ENCODE measurements around the gene FOXJ2. TPM values are rescaled to one million over a fixed set of nuclear protein-coding genes. Genes with fewer than 3 reads are reported as not detected.

Gene FOXJ2
- polyA plus RNA-seq, 1 experiment, result 5.7 TPM

DNA sequence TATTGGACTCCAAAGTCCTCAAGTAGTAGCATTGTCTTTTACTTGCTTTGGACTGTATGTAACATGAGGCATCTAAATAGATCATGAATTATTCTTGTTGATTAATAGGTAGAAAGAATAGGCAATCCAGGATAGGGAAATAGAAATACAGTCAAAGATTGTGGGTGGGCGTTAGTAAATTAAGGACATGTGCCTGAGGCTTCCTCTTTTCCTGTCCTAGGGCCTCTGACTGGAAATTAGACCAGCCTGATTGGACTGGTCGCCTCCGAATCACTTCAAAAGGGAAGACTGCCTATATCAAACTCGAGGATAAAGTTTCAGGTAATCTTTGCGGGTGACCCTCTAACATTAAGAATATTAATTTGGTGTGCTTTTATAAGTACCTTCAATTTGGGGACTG is 57.2 kb downstream of the FOXJ2 start:
- TF ChIP-seq, protein P1, sequence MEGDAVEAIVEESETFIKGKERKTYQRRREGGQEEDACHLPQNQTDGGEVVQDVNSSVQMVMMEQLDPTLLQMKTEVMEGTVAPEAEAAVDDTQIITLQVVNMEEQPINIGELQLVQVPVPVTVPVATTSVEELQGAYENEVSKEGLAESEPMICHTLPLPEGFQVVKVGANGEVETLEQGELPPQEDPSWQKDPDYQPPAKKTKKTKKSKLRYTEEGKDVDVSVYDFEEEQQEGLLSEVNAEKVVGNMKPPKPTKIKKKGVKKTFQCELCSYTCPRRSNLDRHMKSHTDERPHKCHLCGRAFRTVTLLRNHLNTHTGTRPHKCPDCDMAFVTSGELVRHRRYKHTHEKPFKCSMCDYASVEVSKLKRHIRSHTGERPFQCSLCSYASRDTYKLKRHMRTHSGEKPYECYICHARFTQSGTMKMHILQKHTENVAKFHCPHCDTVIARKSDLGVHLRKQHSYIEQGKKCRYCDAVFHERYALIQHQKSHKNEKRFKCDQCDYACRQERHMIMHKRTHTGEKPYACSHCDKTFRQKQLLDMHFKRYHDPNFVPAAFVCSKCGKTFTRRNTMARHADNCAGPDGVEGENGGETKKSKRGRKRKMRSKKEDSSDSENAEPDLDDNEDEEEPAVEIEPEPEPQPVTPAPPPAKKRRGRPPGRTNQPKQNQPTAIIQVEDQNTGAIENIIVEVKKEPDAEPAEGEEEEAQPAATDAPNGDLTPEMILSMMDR (IDR thresholded peaks at IDR 0.05; ENCODE audit: low read depth, low read length), result no peak

DNA sequence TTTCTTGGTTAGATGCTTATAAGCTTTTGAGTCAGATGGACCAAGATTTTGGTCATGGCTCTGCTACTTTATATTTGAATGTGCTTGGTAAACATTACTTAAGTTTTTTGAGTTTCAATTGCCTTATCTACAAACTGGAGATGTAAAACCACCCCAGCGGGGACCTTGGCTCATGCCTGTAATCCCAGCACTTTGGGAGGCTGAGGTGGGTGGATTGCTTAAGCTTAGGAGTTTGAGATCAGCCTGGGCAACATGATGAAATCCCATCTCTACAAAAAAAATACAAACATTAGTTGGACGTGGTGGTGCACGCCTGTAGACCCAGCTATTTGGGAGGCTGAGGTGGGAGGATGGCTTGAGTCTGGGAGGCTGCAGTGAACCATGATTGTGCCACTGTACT is 60.8 kb downstream of the FOXJ2 start:
- CTCF ChIA-PET, result interaction anchor here (0.6 to 1.0 kb wide), 3 partner anchors 15 to 232 kb away, joined by 3 read pairs; no protein-coding TSS in a partner anchor
- TF ChIP-seq, protein P1 (IDR thresholded peaks at IDR 0.05; ENCODE audit: low read depth, low read length), result no peak
- Histone ChIP-seq H3K9me3 (ENCODE audit: control insufficient read depth, insufficient read depth, low read length) (no peaks in the 10 kb centered on the region), H3K4me3 (ENCODE audit: low read depth, low read length) (no peak overlapping the region), H3K27ac (ENCODE audit: low read depth, low read length) (no peak overlapping the region), H3K27me3 (ENCODE audit: control insufficient read depth, insufficient read depth, low read length) (no peaks in the 10 kb centered on the region)
- POLR2A ChIA-PET, result no interaction called here
- DNase-seq (ENCODE audit: low read depth, low spot score), result no peak

More for the DNA sequence above, 57.2 kb downstream of the FOXJ2 start:
- H3K27me3 ChIP-seq (ENCODE audit: control insufficient read depth, insufficient read depth, low read length), result no peaks in the 10 kb centered on the region
- H3K9me3 ChIP-seq (ENCODE audit: control insufficient read depth, insufficient read depth, low read length), result no peaks in the 10 kb centered on the region
- ChIA-PET POLR2A (no interaction called here), CTCF (no interaction called here)
- H3K4me3 ChIP-seq (ENCODE audit: low read depth, low read length), result no peak overlapping the region
- no peak for DNase-seq (ENCODE audit: low read depth, low spot score)
- no peak overlapping the region for H3K27ac ChIP-seq (ENCODE audit: low read depth, low read length)

DNA sequence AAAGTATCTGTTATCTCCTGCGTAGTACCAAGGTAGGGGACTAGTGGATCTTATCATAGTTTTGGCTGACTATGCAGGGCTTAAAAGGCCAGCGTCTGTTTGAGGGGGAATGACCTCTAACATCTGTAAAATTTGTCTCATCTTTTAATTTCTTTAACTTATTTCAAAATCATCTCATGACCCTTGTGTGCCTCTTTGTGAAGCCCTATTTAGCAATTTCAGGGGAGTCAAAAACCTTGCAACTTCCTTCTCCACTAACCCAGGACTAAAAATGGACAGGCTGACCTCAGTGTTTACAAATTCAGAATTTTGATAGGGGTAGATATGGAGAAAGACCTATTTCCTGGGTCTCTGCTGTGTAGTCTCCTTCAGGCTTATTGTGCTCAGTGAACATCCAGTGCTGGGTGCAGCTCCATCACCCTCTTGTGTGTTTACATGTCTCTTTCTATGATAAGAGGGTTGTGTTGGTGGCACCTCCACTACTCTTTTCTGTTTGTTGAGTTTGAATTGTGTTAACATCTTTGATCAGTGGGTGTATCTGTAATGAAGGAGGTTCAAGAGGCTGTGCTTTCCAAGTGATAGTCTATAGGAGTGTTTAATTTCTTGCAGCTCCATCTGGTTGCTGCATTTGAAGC is 63.9 kb downstream of the FOXJ2 start:
- CTCF ChIA-PET, result no interaction called here
- no peak overlapping the region for H3K27ac ChIP-seq (ENCODE audit: low read depth, low read length)
- H3K27me3 ChIP-seq (ENCODE audit: control insufficient read depth, insufficient read depth, low read length), result no peaks in the 10 kb centered on the region
- TF ChIP-seq, protein P1 (IDR thresholded peaks at IDR 0.05; ENCODE audit: low read depth, low read length), result no peak
- H3K4me3 ChIP-seq (ENCODE audit: low read depth, low read length), result no peak overlapping the region
- no peak for DNase-seq (ENCODE audit: low read depth, low spot score)
- POLR2A ChIA-PET, result no interaction called here
- no peaks in the 10 kb centered on the region for H3K9me3 ChIP-seq (ENCODE audit: control insufficient read depth, insufficient read depth, low read length)

DNA sequence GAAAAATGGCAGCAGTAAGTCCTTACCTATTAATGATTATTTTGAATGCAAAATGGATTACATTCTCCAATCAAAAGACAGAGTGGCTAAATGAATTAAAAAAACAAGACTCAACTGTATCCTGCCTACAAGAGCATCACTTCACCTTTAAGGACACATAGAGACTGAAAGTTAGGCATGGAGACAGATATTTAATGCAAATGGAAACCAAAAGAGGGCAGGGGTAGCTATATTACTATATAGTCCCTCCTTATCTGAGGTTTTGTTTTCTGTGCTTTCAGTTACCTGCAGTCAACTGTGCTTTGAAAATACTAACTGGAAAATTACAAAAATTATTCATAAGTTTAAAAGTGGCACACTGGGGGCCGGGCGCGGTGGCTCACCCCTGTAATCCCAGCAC is 66.7 kb downstream of the FOXJ2 start:
- CTCF ChIA-PET, result interaction anchor here (2.6 kb wide), 1 partner anchor 10 kb away, joined by 9 read pairs; no protein-coding TSS in a partner anchor
- H3K27me3 ChIP-seq (ENCODE audit: control insufficient read depth, insufficient read depth, low read length), result no peaks in the 10 kb centered on the region
- no peak for DNase-seq (ENCODE audit: low read depth, low spot score)
- TF ChIP-seq, protein P1 (IDR thresholded peaks at IDR 0.05; ENCODE audit: low read depth, low read length), result no peak
- H3K27ac ChIP-seq (ENCODE audit: low read depth, low read length), result no peak overlapping the region
- H3K9me3 ChIP-seq (ENCODE audit: control insufficient read depth, insufficient read depth, low read length), result no peaks in the 10 kb centered on the region
- no peak overlapping the region for H3K4me3 ChIP-seq (ENCODE audit: low read depth, low read length)
- POLR2A ChIA-PET, result no interaction called here

Other genes with a start within 250 kb of the FOXJ2 start
- 0.01 TPM in 1 of 2 replicates, not detected in the other for gene NANOG, start 243.3 kb upstream of the FOXJ2 start, polyA plus RNA-seq (2011; rRNA removed)
- 0.12 and 0.17 TPM in 2 replicates for gene SLC2A14, start 159.8 kb upstream of the FOXJ2 start, polyA plus RNA-seq (2011; rRNA removed)
- gene SLC2A3, start 96.5 kb upstream of the FOXJ2 start, polyA plus RNA-seq (2011; rRNA removed), result 57.7 and 58.5 TPM in 2 replicates
- gene C3AR1, start 33.6 kb downstream of the FOXJ2 start, polyA plus RNA-seq (2011; rRNA removed), result 0.52 and 0.71 TPM in 2 replicates
- 25.6 and 30.4 TPM in 2 replicates for gene NECAP1, start 49.6 kb downstream of the FOXJ2 start, polyA plus RNA-seq (2011; rRNA removed)
- gene CLEC4A, start 90.9 kb downstream of the FOXJ2 start, polyA plus RNA-seq (2011; rRNA removed), result 0.19 and 0.24 TPM in 2 replicates
- not detected in 2 replicates for gene ZNF705A, start 124.3 kb downstream of the FOXJ2 start, polyA plus RNA-seq (2011; rRNA removed)
- 0.02 and 0.06 TPM in 2 replicates for gene FAM90A1, start 194.9 kb downstream of the FOXJ2 start, polyA plus RNA-seq (2011; rRNA removed)